SJSA1 (cell line): ENCODE measurements around the gene TBCEL. TPM values are rescaled to one million over a fixed set of nuclear protein-coding genes. Genes with fewer than 3 reads are reported as not detected.
A peak's percentile ranks its signal among the peaks of the same experiment; 100 is the strongest.

ENCODE experiments used
- DNase-seq, 2 experiments: peaks; one replicate each; pipeline ENCODE4 v3.0.0-alpha.2; 2015 to 2020; ENCODE audit warnings: low spot score in 2 of 2, low read depth in 1 of 2
- H3K27ac ChIP-seq: fragments of 250-450 bp; sonication (Bioruptor Pico); 2 replicates; pipeline ENCODE4 v1.5.1; 2020; ENCODE audit warnings: mild to moderate bottlenecking, moderate library complexity
- H3K27me3 ChIP-seq: fragments of 250-450 bp; sonication (Bioruptor Pico); replicated peaks from 2 replicates; pipeline ENCODE4 v1.5.1; 2020; ENCODE audit warnings: mild to moderate bottlenecking, moderate library complexity
- H3K36me3 ChIP-seq: fragments of 250-450 bp; sonication (Bioruptor Pico); 2 replicates; pipeline ENCODE4 v1.5.1; 2020; ENCODE audit warnings: mild to moderate bottlenecking
- H3K4me1 ChIP-seq: fragments of 250-450 bp; sonication (Bioruptor Pico); replicated peaks from 2 replicates; pipeline ENCODE4 v1.6.1; 2021; ENCODE audit warnings: mild to moderate bottlenecking
- H3K4me3 ChIP-seq: fragments of 250-450 bp; sonication (Bioruptor Pico); 2 replicates; pipeline ENCODE4 v1.5.1; 2020; ENCODE audit warnings: mild to moderate bottlenecking
- H3K9me3 ChIP-seq: fragments of 250-450 bp; sonication (Bioruptor Pico); replicated peaks from 2 replicates; pipeline ENCODE4 v1.5.1; 2020; ENCODE audit warnings: mild to moderate bottlenecking
- total RNA-seq: library from RNA; depleted of rRNA; stranded (reverse); fragments of >200 nt; shearing (Covaris generic); gene quantifications from 2 replicates; pipeline ENCODE4 v1.2.3, GENCODE V29; 2014

Gene TBCEL
- total RNA-seq, 1 experiment from 2014 or later: 9.7 TPM

DNA sequence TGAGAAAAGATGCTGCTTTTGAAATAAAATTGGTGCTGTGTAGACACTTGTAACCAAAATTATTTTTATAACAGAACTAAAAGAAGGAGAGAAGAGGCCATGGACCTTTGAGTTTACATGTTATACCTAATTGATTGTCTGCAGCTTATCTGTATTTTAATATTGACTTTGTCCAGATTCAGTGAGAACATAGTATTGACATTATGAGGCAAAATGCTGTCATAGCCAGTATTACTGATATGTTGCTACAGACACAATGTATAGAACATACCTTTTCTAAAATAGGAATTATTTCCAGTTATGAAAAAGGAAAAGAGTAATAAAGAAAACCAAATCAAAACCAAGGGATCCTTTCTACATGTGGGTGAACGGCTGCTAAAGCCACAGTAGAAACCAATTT lies 65.7 kb downstream of the TBCEL start:
- DNase-seq: no peak
- no peak overlapping the region for H3K4me3 ChIP-seq
- peaks cover 12% of the 10 kb centered on the region for H3K4me1 ChIP-seq
- no peak overlapping the region for H3K27ac ChIP-seq
- H3K9me3 ChIP-seq: no peaks in the 10 kb centered on the region
- no peaks in the 10 kb centered on the region for H3K36me3 ChIP-seq
- no peaks in the 10 kb centered on the region for H3K27me3 ChIP-seq

DNA sequence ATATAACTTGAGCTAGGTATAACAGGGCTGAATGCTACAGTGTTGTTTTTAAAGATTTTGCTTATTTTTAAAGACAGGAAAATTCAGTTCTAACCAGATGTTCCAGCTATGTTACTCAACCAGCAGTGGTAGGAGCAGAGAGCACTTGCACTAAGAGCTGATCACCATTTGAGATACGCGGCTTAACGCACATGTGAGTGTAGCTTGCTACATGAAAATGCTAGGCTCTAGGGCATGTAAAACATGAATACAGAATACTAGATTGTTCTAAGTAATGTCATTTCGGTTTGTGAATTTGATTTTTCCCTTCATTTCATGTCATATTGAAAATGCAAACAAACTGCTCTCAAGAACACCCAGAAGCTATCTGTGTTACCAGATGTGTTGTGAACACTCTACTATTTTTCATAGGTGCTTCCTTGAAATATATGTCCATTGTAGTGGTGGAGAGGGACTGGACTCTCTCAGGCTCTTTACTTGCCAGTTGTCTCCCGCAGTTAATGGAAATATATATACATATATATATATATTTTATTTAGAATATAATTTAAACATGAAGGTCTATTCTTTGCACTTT lies 66.3 kb downstream of the TBCEL start:
- Histone ChIP-seq H3K4me1 (peaks cover 12% of the 10 kb centered on the region), H3K27me3 (no peaks in the 10 kb centered on the region), H3K9me3 (no peaks in the 10 kb centered on the region), H3K4me3 (no peak overlapping the region), H3K27ac (no peak overlapping the region), H3K36me3 (no peaks in the 10 kb centered on the region)
- no peak for DNase-seq

DNA sequence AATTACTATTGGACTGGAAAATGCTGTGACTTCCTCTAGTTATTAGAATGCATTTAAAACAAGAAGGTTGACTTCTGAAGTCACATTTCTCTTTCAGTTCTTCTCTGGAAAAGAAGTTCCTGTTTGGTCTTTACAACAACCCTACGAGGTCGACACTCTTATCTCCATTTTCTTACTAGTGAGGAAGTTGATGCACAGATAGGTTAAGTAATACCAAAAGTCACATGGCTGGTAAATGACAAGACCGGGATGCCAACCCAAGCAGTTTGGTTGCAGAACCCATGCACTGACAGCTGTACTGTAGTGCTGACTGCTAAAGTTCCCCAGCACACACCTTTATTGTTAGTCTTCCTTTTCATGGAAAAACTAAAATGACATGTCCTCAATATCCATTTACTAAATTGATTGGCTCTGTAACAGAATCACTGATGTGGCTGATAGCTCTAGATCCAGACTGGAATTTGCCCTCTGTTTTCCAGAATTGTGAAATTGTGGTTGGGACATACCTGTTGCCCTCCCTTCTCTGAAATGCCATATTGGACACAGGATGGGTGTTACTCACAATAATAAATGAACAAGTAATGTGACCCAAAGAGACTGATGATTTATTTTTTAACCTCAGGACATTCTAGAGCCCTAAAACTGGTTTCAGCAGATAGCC lies 67.7 kb downstream of the TBCEL start:
- Histone ChIP-seq H3K27ac (no peak overlapping the region), H3K4me3 (no peak overlapping the region), H3K36me3 (no peaks in the 10 kb centered on the region), H3K9me3 (no peaks in the 10 kb centered on the region), H3K27me3 (no peaks in the 10 kb centered on the region), H3K4me1 (peaks cover 8% of the 10 kb centered on the region)
- DNase-seq: no peak

DNA sequence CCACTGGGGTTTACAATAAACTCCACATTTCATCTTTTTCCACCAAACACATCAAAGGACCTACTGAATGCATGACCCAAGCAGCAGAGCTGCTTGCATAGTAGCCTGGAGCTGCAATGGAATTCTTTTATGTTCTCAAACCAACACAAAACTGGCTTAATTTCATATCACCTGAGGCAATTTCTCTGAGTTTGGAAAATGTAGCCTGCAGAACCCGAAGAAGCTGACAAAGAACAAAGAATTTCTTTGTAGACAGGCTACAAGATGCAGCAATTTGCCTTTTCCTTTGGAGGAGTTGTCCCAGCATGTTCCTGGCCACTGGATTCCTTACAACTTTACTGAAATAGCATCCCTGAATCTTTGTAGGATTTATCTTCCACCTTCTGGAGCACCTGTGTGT lies 71.7 kb downstream of the TBCEL start:
- H3K27me3 ChIP-seq: no peaks in the 10 kb centered on the region
- no peak for DNase-seq
- peaks cover 11% of the 10 kb centered on the region for H3K4me1 ChIP-seq
- no peak overlapping the region for H3K4me3 ChIP-seq
- no peaks in the 10 kb centered on the region for H3K36me3 ChIP-seq
- H3K9me3 ChIP-seq: no peaks in the 10 kb centered on the region
- no peak overlapping the region for H3K27ac ChIP-seq

DNA sequence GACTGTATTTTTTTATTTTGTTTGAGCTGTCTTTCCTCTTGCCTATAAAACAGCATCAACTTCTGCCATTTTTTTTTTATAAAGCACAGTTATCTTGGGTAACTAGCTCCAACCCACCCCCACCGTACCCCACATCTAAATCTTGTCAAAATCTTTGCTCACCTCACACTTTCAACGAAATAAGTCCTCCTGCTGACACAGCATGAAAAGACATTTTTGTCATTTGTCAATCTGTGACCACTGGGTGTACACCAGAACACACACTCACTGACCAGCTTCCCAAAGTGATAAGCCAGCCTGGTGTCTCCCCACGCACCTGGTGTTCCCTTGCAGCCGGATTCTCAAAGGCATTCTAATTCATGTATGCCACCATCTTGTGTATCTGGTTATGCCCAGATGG lies 75.5 kb downstream of the TBCEL start:
- Histone ChIP-seq H3K4me1 (peaks cover 12% of the 10 kb centered on the region), H3K27me3 (no peaks in the 10 kb centered on the region), H3K9me3 (no peaks in the 10 kb centered on the region), H3K4me3 (no peak overlapping the region), H3K36me3 (no peaks in the 10 kb centered on the region), H3K27ac (no peak overlapping the region)
- DNase-seq: no peak

DNA sequence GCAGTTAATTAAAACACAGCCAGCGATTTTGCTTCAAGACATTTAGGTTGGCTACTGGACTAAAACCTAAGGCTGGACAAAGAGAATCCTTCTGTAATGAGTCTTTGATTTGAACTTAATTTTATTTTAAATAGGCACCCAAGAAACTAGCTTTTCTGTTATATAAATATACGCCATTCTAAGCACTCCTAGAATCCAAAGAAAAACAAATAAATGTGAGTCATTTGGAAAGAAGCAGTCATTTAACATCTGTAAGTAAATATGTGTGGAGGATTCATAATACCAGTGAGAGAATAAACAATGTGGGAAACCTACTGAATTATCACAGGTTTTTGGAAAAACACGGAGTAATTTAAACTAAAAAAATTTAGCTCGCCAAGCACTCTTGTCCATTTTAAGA lies 76.0 kb downstream of the TBCEL start:
- Histone ChIP-seq H3K4me3 (no peak overlapping the region), H3K4me1 (peaks cover 12% of the 10 kb centered on the region), H3K27me3 (no peaks in the 10 kb centered on the region), H3K9me3 (no peaks in the 10 kb centered on the region), H3K36me3 (no peaks in the 10 kb centered on the region), H3K27ac (no peak overlapping the region)
- DNase-seq: peak in 1 of 2 experiments; percentile 46

DNA sequence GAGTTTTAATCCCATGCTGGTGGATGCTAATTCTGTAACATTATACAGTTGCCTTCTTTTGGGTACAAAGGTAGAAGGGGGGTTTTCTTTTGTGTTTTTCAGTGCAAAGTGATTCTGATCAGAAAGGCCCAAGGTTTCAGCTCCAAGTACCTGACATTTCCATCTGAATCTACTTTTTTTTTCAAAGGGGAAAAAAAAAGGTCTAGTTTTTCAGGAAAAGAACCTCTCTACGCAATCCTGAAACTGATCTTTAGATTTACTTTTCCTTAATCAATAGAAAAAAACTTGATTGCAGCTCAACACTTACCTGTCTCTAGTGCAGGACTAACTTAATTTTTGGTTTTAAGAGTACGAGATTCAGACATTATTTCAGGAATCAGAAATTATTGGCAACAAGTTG lies 77.0 kb downstream of the TBCEL start, which contains the start of gene TECTA:
Gene TECTA, plus strand, starts transcription at position 301 of the 400 bp plus-strand sequence. CDS start 1,423 bp downstream, outside the sequence.
- Histone ChIP-seq H3K4me1 (peaks cover 12% of the 10 kb centered on the region), H3K27ac (no peak within 1 kb of the TSS), H3K4me3 (no peak within 1 kb of the TSS), H3K9me3 (no peaks in the 10 kb centered on the region), H3K36me3 (no peaks in the 10 kb centered on the region), H3K27me3 (no peaks in the 10 kb centered on the region)
- DNase-seq: no peak

DNA sequence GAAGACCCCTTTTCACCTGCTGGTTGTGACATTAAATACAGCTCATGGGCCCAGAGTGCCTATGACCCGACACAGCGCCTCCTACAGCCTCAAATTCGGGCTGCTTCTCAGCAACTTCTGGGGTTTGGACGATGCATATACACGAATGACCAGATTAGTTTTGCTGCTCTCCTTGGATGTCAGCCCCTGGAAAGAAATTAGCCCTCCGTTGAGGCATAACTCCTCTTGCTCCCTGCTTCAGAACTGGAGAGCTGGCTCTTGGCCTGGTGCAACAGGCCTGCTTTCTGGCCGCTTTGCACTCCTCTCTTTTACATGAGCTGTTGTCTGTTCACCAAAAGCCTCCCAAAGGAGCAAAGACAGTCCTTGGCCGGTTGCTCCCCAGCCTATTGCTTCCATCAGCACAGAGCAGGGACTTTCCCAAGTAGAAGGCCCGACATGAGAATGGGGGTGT lies 80.4 kb downstream of the TBCEL start:
- Histone ChIP-seq H3K27me3 (no peaks in the 10 kb centered on the region), H3K9me3 (no peaks in the 10 kb centered on the region), H3K4me1 (peaks cover 12% of the 10 kb centered on the region), H3K4me3 (no peak overlapping the region), H3K36me3 (no peaks in the 10 kb centered on the region), H3K27ac (no peak overlapping the region)
- no peak for DNase-seq

DNA sequence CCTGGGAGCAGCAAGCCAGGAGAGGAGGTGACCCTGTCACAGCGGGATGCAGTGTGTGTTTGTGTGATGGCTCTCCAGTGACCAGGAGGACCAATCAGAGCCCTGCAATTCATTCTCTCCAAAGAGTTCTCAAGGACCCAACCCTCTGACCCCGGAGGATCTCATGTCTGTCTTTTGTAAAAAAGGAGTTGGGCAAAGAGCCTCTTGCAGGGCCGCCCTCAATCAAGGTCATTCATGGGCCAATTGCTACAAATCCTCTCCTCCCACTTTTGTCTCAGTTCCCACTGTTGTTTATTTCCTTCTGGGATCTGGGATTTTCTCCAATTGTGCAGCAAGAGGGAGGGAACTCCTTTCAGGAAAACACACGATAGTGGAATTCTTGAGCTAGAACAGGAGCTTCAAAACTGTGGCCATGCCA lies 81.2 kb downstream of the TBCEL start:
- DNase-seq: no peak
- Histone ChIP-seq H3K9me3 (no peaks in the 10 kb centered on the region), H3K27me3 (no peaks in the 10 kb centered on the region), H3K4me1 (peaks cover 6% of the 10 kb centered on the region; the same call in 1 of the 2 replicates), H3K36me3 (no peaks in the 10 kb centered on the region), H3K27ac (no peak overlapping the region), H3K4me3 (no peak overlapping the region)

DNA sequence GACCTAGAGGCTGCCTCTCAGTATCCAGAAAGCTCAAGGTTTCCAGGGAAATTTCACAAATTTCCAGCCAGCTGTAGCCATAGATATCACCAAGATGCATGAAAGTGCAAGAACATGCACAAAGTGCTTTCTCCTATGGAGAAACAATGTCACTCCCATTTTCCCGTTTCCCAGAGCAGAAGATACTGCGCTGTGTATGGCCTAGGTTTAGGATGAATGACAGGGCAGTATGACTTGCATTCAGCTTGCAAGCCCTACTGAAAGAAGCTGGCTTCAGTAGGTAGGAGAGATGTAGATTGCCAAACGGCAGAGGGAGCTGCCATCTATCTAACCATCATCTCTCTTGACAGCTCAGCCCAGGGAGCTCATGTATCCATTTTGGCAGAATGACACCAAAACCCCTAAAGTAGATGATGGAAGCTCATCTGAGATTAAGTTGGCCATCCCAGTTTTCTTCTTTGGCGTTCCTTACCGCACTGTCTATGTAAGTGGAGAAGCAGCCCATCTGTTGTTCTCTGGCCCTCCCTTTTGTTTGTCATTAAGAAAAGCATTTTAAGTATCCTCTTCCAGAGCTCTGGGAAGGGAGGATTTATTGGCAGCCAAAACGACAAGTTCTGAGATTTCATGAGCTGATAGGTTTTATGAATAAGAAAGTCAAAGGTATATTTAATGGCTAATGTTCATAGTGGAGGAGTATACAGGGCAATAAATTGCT lies 81.7 kb downstream of the TBCEL start:
- Histone ChIP-seq H3K9me3 (no peaks in the 10 kb centered on the region), H3K27ac (no peak overlapping the region), H3K4me3 (no peak overlapping the region), H3K4me1 (peaks cover under 1% of the 10 kb centered on the region; the same call in 1 of the 2 replicates), H3K36me3 (no peaks in the 10 kb centered on the region), H3K27me3 (no peaks in the 10 kb centered on the region)
- DNase-seq: no peak

DNA sequence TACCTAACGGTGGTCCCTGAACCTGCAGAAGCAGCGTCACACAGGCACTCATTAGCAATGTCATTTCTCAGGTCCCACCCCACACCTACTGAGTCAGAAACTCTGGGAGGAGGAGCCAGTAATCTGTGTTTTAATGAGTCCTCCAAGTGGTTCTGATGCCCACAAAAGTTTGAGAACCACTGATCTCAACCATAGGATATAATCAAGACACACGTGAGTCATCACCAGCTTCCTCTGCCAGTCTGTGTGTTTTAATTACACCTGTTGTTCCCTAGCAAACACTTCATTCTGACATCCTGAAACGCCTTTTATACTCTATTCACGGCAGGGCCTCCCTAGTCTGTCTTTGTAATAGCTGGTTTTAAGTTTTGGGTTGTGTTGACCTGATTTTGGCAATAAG lies 82.9 kb downstream of the TBCEL start:
- DNase-seq: no peak
- no peak overlapping the region for H3K4me3 ChIP-seq
- no peaks in the 10 kb centered on the region for H3K4me1 ChIP-seq
- H3K27me3 ChIP-seq: peaks cover 2% of the 10 kb centered on the region; the same call in 1 of the 2 replicates
- H3K27ac ChIP-seq: no peak overlapping the region
- no peaks in the 10 kb centered on the region for H3K9me3 ChIP-seq
- no peaks in the 10 kb centered on the region for H3K36me3 ChIP-seq

DNA sequence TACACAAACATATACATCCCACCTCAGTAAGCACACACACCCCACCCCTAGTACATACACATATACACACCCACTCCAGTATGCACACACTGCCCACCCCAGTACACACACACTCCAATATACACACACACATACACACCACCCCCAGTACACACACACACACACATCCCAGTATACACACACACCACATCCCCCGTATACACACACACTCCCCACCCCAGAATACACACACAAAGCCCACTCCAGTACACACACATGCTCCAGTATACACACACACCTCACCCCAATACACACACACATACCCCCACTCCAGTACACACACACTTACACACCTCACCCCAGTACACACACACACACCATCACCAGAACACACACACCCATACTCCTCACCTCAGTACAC lies 84.5 kb downstream of the TBCEL start:
- no peaks in the 10 kb centered on the region for H3K9me3 ChIP-seq
- H3K27me3 ChIP-seq: peaks cover 7% of the 10 kb centered on the region; the same call in 1 of the 2 replicates
- DNase-seq: no peak
- no peak overlapping the region for H3K27ac ChIP-seq
- H3K4me3 ChIP-seq: no peak overlapping the region
- H3K36me3 ChIP-seq: no peaks in the 10 kb centered on the region
- no peaks in the 10 kb centered on the region for H3K4me1 ChIP-seq

DNA sequence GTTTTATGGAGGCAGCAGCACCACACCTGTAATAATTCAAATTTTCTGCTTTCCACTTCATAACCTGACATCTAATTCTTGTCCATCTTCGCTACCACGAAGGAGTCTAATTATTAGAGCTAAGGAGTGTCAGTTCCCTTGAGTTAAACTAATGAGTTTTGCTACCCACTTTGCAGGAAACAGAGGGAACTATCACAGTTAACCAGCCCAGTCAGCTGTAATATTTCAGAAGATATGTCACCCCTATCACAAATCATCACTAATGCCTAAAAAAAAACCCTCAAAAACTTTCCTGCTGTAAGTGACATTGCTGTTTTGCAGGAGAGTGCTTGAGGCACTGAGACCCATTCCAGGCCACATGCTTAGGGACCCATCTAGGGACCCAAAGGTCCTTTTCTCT lies 85.6 kb downstream of the TBCEL start:
- no peaks in the 10 kb centered on the region for H3K36me3 ChIP-seq
- DNase-seq: no peak
- no peak overlapping the region for H3K27ac ChIP-seq
- no peak overlapping the region for H3K4me3 ChIP-seq
- peaks cover 7% of the 10 kb centered on the region; the same call in 1 of the 2 replicates for H3K27me3 ChIP-seq
- H3K9me3 ChIP-seq: no peaks in the 10 kb centered on the region
- H3K4me1 ChIP-seq: no peaks in the 10 kb centered on the region
